Endothelial cell of umbilical vein (primary cell): ENCODE results near the gene CPNE1. TPM values are rescaled to one million over a fixed set of nuclear protein-coding genes. Genes with fewer than 3 reads are reported as not detected.

ENCODE experiments used
- BruUV-seq: library from RNA; stranded (reverse); fragments of 400-500 nt; replicated peaks from 2 replicates; lab custom pipeline; 2021; lab: Mats Ljungman, UMichigan
- CTCF ChIA-PET: fragments of 300-600, 350-600 bp; sonication (Branson Sonifier 250); formaldehyde crosslinking; loops from one replicate; lab custom pipeline; 2021; ENCODE audit warnings: antibody characterized with exemption, inconsistent platforms; lab: Charles Lee
- POLR2A ChIA-PET: fragments of 300-600, 350-600 bp; sonication (Branson Sonifier 250); formaldehyde crosslinking; loops from one replicate; lab custom pipeline; 2021; ENCODE audit warnings: antibody characterized with exemption, inconsistent platforms; lab: Charles Lee
- DNase-seq: peaks from one replicate; pipeline ENCODE4 v3.0.0-alpha.2; 2011; ENCODE audit warnings: low read depth, low spot score
- FAIRE-seq: peaks from 2 replicates; lab custom pipeline; 2011; peaks lifted over from hg19 to GRCh38; lab: Jason Lieb, UNC
- H2AFZ ChIP-seq: 2 replicates; pipeline ENCODE4 v1.6.0; 2012; ENCODE audit warnings: low read depth, low read length, control low read depth, inconsistent platforms
- H3K27ac ChIP-seq: 2 replicates; pipeline ENCODE4 v1.5.1; 2011; ENCODE audit warnings: low read depth, mild to moderate bottlenecking, control low read depth, low read length, moderate library complexity; ENCODE audit not compliant: insufficient read depth
- H3K27me3 ChIP-seq, 2 experiments: 2 replicates each; pipeline versions ENCODE4 v1.6.0 to v1.6.1; 2011; ENCODE audit warnings: low read length in 2 of 2, mixed read lengths in 1 of 2; ENCODE audit not compliant: control insufficient read depth in 2 of 2, insufficient read depth in 2 of 2
- H3K36me3 ChIP-seq, 2 experiments: 2 replicates in 1 of 2; 3 replicates in 1 of 2; pipeline ENCODE4 v1.5.1; 2011; ENCODE audit warnings: low read length in 2 of 2, mild to moderate bottlenecking in 1 of 2, moderate library complexity in 1 of 2; ENCODE audit not compliant: control insufficient read depth in 2 of 2, insufficient read depth in 2 of 2; ENCODE audit errors: extremely low read depth in 1 of 2
- H3K4me1 ChIP-seq: 3 replicates; pipeline ENCODE4 v1.5.1; 2011; ENCODE audit warnings: mild to moderate bottlenecking, low read length; ENCODE audit not compliant: control insufficient read depth, insufficient read depth; ENCODE audit errors: extremely low read depth
- H3K4me2 ChIP-seq: 2 replicates; pipeline ENCODE4 v1.6.1; 2011; ENCODE audit warnings: low read length, control low read depth, mixed read lengths; ENCODE audit not compliant: insufficient read depth
- H3K4me3 ChIP-seq, 3 experiments: fragments of 200-600 bp in 1 of 3; sonication (generic), shearing (Covaris generic) in 1 of 3; replicated peaks in 1 of 3; 2 replicates each; pipeline ENCODE4 v1.5.1; 2011 to 2016; ENCODE audit warnings: control low read depth in 3 of 3, low read length in 3 of 3, mild to moderate bottlenecking in 2 of 3, inconsistent platforms in 1 of 3, low read depth in 1 of 3, moderate library complexity in 1 of 3; ENCODE audit not compliant: insufficient read depth in 1 of 3
- H3K79me2 ChIP-seq: 2 replicates; pipeline ENCODE4 v1.6.0; 2012; ENCODE audit warnings: low read length, inconsistent platforms; ENCODE audit not compliant: control insufficient read depth, insufficient read depth
- H3K9ac ChIP-seq: replicated peaks from 2 replicates; pipeline ENCODE3; 2011; ENCODE audit warnings: low read length, control low read depth; ENCODE audit not compliant: insufficient read depth; ENCODE audit errors: extremely low read depth
- H3K9me1 ChIP-seq: replicated peaks from 3 replicates; pipeline ENCODE4 v1.6.0; 2011; ENCODE audit warnings: mild to moderate bottlenecking, low read length; ENCODE audit not compliant: control insufficient read depth, insufficient read depth; ENCODE audit errors: extremely low read depth
- H3K9me3 ChIP-seq: replicated peaks from 2 replicates; pipeline ENCODE4 v1.5.1; 2012; ENCODE audit warnings: low read length, inconsistent platforms; ENCODE audit not compliant: control insufficient read depth, insufficient read depth
- H4K20me1 ChIP-seq: replicated peaks from 2 replicates; pipeline ENCODE3; 2011; ENCODE audit warnings: mild to moderate bottlenecking, low read length; ENCODE audit not compliant: control insufficient read depth, insufficient read depth; ENCODE audit errors: extremely low read depth
- CTCF ChIP-seq, 2 donors: IDR thresholded peaks; 1 replicate in 1 of 2; 2 replicates in 1 of 2; pipeline ENCODE4 v1.5.1; 2011; ENCODE audit warnings: low read length in 2 of 2, mild to moderate bottlenecking in 2 of 2, moderate library complexity in 2 of 2, control low read depth in 1 of 2, inconsistent platforms in 1 of 2, low read depth in 1 of 2; ENCODE audit not compliant: insufficient read depth in 1 of 2; ENCODE audit errors: extremely low read depth in 1 of 2
- FOS ChIP-seq: IDR thresholded peaks from 2 replicates; pipeline ENCODE4 v1.6.1; 2011; ENCODE audit warnings: mild to moderate bottlenecking, low read length, moderate library complexity, borderline replicate concordance; ENCODE audit not compliant: insufficient read depth
- GATA2 ChIP-seq: IDR thresholded peaks from 2 replicates; pipeline ENCODE4 v1.7.0; 2011; ENCODE audit warnings: low read depth, mild to moderate bottlenecking, moderate library complexity, mixed read lengths, low read length; ENCODE audit not compliant: insufficient read length, insufficient read depth
- JUN ChIP-seq: IDR thresholded peaks from 2 replicates; pipeline ENCODE4 v1.6.1; 2011; ENCODE audit warnings: borderline replicate concordance, low read depth; ENCODE audit not compliant: insufficient read length, insufficient read depth
- MAX ChIP-seq: IDR thresholded peaks from 2 replicates; pipeline ENCODE4 v1.6.1; 2011; ENCODE audit not compliant: insufficient read depth, insufficient read length
- MYC ChIP-seq: IDR thresholded peaks from one replicate; pipeline ENCODE4 v1.6.1; 2011; ENCODE audit warnings: mild to moderate bottlenecking, low read depth, low read length
- POLR2A ChIP-seq: IDR thresholded peaks from 2 replicates; pipeline ENCODE4 v1.6.1; 2012; ENCODE audit warnings: low read depth, mild to moderate bottlenecking, control low read depth, low read length
- POLR2AphosphoS5 ChIP-seq: IDR thresholded peaks from 2 replicates; pipeline ENCODE4 v1.6.1; 2012; ENCODE audit warnings: low read depth, mild to moderate bottlenecking, control low read depth, low read length, moderate library complexity; ENCODE audit not compliant: insufficient read depth
- dilution Hi-C: fragments of 300-500 bp; cut with MboI; formaldehyde crosslinking; loops from one replicate; pipeline ENCODE4 v1.15.0; 2019; ENCODE audit warnings: low sequenced_read_pairs; ENCODE audit not compliant: extremely low pct_ligation_motif_present
- intact Hi-C: fragments of 100-400 bp; cut with micrococcal nuclease; formaldehyde crosslinking; loops from one replicate; pipeline ENCODE4 v1.10.0; 2022
- polyA plus RNA-seq, 4 experiments: library from polyadenylated mRNA; depleted of rRNA in 3 of 4; stranded (reverse) in 3 of 4; unstranded in 1 of 4; fragments of >200 nt; gene quantifications; 2 replicates each; pipeline versions ENCODE4 v1.2.1 to v1.2.3, GENCODE V29; 2011 to 2012; ENCODE audit warnings: missing spikeins in 1 of 4
- total RNA-seq: library from RNA; stranded (reverse); gene quantifications from 2 replicates; pipeline ENCODE4 v1.2.3, GENCODE V29; 2021

The CPNE1 gene
- total and polyA plus RNA-seq, 2 donors (not counting 3 experiments of a cell fraction or from before 2014, with no cell fraction given) = 244 to 316 TPM

- TSS peak; percentile 76 for BruUV-seq
- H3K4me1 ChIP-seq = peaks cover 17% of the 10 kb centered on the region
- no peaks in the 10 kb centered on the region for H3K9me1 ChIP-seq
- peak; percentile 52 for FAIRE-seq
- no peaks in the 10 kb centered on the region for H3K27me3 ChIP-seq
- ChIA-PET CTCF (interaction anchor here (1.0 to 1.5 kb wide), 5 partner anchors 9 to 255 kb away, joined by 3 to 6 read pairs (median 3); partner anchors contain the start of gene SCAND1), POLR2A (interaction anchor here (0.7 to 1.2 kb wide), 2 partner anchors 38 to 43 kb away, joined by 3 read pairs; partner anchors contain the start of gene RBM39)
- H3K4me2 ChIP-seq = peak within 1 kb of the TSS; percentile 84
- peak; percentile 89 for DNase-seq
- TF ChIP-seq POLR2AphosphoS5 (peak; percentile 93), JUN (no peak), MYC (no peak), MAX (peak; percentile 27), CTCF (IDR thresholded peaks at IDR 0.05; ENCODE audit: extremely low read depth in 1 of 2, insufficient read depth in 1 of 2, low read depth in 1 of 2, low read length in 2 of 2) (peak; percentile 14 to 43), FOS (no peak), POLR2A (peak; percentile 95), GATA2 (no peak)
- peak within 1 kb of the TSS; percentile 65 for H3K27ac ChIP-seq
- intact Hi-C loops = loop anchor here (1.0 to 10.0 kb wide), 5 partner anchors 35 to 236 kb away; partner anchors contain the start of genes CPNE1 and RBM12
- H3K9me3 ChIP-seq = no peaks in the 10 kb centered on the region
- H2AFZ ChIP-seq = peak within 1 kb of the TSS; percentile 73
- H3K36me3 ChIP-seq = peaks cover 6 to 12% of the 10 kb centered on the region in 2 experiments
- H3K79me2 ChIP-seq = peaks cover 13% of the 10 kb centered on the region
- dilution Hi-C loops = no loop called here
- peak within 1 kb of the TSS; percentile 84 for H3K9ac ChIP-seq
- H3K4me3 ChIP-seq = peak within 1 kb of the TSS; percentile 44 to 91 (median 87)
- H4K20me1 ChIP-seq = no peaks in the 10 kb centered on the region
Measured at GRCh38 chr20:35699127-35699956, 34.6 kb upstream of the CPNE1 start, which contains the start of the genes NFS1 and ROMO1. Gene NFS1, minus strand, starts transcription at chr20:35699352. Its CDS starts 64 bp downstream, at chr20:35699288. Gene ROMO1, plus strand, starts transcription at chr20:35699405. Its CDS starts 228 bp downstream, at chr20:35699633.
